HFFc6 (cell line): ENCODE results near the gene USF2. TPM values are rescaled to one million over a fixed set of nuclear protein-coding genes. Genes with fewer than 3 reads are reported as not detected.

Experiments used
- DNase-seq: peaks from one replicate; pipeline ENCODE4 v3.0.0-alpha.2; 2018
- H3K27ac Mint-ChIP-seq: 2 replicates; pipeline ENCODE4 v1.8.0; 2020; ENCODE audit warnings: mild to moderate bottlenecking, mixed read lengths
- H3K27me3 Mint-ChIP-seq: 2 replicates; pipeline ENCODE4 v1.8.0; 2021; ENCODE audit warnings: mild to moderate bottlenecking, moderate library complexity, mixed read lengths; ENCODE audit not compliant: insufficient read depth
- H3K36me3 Mint-ChIP-seq: 2 replicates; pipeline ENCODE4 v1.8.0; 2021; ENCODE audit warnings: low read depth, mixed read lengths
- H3K4me1 Mint-ChIP-seq: 2 replicates; pipeline ENCODE4 v1.8.0; 2020; ENCODE audit warnings: low read depth, mixed read lengths
- H3K4me3 Mint-ChIP-seq: 2 replicates; pipeline ENCODE4 v1.8.0; 2020; ENCODE audit warnings: mild to moderate bottlenecking, moderate library complexity, mixed read lengths
- H3K9me3 Mint-ChIP-seq: 2 replicates; pipeline ENCODE4 v1.8.0; 2020; ENCODE audit warnings: mild to moderate bottlenecking, mixed read lengths
- CTCF ChIP-seq: fragments of 200-600 bp; sonication (generic); IDR thresholded peaks from 2 replicates; pipeline ENCODE4 v1.5.0; 2021; ENCODE audit warnings: antibody characterized with exemption, mild to moderate bottlenecking
- total RNA-seq, 6 experiments: library from RNA; stranded (reverse); fragmentation: NEBNext Ultra II Directional; extraction: Animal tissue kit (Norgen Biotek cat#: 25700); gene quantifications; 2 replicates in 1 of 6; 3 replicates in 5 of 6; pipeline ENCODE4 v1.2.3, GENCODE V29; 2021

The USF2 gene
- total RNA-seq, 6 experiments from 2014 or later: 66.0 to 78.1 (median 71.4) TPM

DNA sequence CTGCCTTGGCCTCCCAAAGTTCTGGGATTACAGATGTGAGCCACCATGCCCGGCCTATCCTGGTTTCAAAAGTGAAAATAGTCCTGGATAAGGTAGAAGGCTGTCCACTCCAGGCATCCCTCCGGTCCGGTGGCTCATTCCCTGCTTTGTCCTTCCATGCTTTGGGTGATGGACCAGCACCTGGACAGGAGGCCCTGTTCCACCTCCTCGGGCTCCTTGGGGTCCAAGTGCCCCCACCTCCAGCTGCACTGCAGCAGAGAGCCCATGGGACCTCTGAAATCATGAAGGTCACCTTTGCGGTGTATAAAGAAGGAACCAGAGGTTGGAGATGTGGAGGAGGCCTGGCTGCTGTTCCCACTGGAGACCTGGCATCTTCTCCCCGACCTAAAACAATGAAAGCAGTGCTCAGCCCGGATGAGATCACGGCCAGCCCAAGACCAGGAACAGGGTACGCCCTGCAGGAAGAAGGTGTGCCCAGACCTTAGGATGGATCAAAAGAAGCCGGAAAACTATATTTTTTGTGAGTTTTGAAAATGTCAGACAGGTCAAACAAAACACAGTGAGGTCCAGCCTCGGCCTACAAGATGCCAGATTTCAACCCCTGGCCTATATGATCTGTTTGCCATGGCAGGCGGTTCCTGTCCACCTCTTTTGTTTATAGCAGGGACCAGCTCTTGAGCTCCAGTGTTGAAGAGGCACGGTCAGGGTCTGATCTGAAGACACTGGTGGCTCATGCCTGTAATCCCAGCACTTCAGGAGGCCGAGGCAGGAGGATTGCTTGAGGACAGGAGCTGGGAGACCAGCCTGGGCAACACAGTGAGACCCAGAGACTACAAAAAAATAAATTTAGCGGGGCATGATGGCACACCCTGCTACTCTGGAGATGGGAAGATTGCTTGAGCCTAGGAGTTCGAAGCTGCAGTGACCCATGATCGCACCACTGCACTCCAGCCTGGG, 14.1 kb upstream of the USF2 start:
- no peak for TF ChIP-seq CTCF
- Mint-ChIP-seq H3K9me3 (no peaks in the 10 kb centered on the region), H3K36me3 (no peaks in the 10 kb centered on the region), H3K4me3 (no peak overlapping the region), H3K27ac (no peak overlapping the region), H3K4me1 (no peaks in the 10 kb centered on the region), H3K27me3 (peaks cover 19% of the 10 kb centered on the region)
- DNase-seq: no peak

GRCh38 chr19:35256566-35256965, 12.2 kb upstream of the USF2 start:
- Mint-ChIP-seq H3K27me3 (peaks cover 17% of the 10 kb centered on the region), H3K27ac (no peak overlapping the region), H3K9me3 (no peaks in the 10 kb centered on the region), H3K36me3 (no peaks in the 10 kb centered on the region), H3K4me3 (no peak overlapping the region), H3K4me1 (no peaks in the 10 kb centered on the region)
- TF ChIP-seq CTCF: no peak
- DNase-seq: no peak

DNA sequence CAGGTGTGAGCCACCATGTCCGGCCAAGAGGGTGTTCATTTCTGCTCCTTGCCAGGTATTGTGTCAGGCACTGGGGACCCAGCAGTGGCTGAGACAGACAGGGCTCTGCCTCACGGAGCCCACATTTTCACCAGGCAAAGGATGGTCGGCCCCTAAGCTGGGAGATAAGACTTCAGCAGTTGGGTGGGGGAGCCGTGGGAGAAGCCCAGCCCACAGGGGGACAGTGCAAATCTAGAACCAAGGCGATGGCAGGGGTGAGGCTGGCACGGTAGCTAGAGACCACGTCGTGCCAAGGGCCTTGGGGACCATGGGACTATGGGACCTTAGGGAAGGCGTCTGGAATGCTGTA, 11.7 kb upstream of the USF2 start:
- H3K27ac Mint-ChIP-seq: no peak overlapping the region
- no peaks in the 10 kb centered on the region for H3K4me1 Mint-ChIP-seq
- H3K4me3 Mint-ChIP-seq: no peak overlapping the region
- no peak for DNase-seq
- TF ChIP-seq CTCF: no peak
- no peaks in the 10 kb centered on the region for H3K9me3 Mint-ChIP-seq
- peaks cover 17% of the 10 kb centered on the region for H3K27me3 Mint-ChIP-seq
- H3K36me3 Mint-ChIP-seq: no peaks in the 10 kb centered on the region

- TF ChIP-seq CTCF: no peak
- Mint-ChIP-seq H3K27ac (no peak overlapping the region), H3K9me3 (no peaks in the 10 kb centered on the region), H3K4me1 (peaks cover 6% of the 10 kb centered on the region), H3K36me3 (no peaks in the 10 kb centered on the region), H3K4me3 (no peak overlapping the region), H3K27me3 (peaks cover 14% of the 10 kb centered on the region)
- DNase-seq: no peak
Measured at GRCh38 chr19:35260694-35261304, 8.0 kb upstream of the USF2 start.

DNA sequence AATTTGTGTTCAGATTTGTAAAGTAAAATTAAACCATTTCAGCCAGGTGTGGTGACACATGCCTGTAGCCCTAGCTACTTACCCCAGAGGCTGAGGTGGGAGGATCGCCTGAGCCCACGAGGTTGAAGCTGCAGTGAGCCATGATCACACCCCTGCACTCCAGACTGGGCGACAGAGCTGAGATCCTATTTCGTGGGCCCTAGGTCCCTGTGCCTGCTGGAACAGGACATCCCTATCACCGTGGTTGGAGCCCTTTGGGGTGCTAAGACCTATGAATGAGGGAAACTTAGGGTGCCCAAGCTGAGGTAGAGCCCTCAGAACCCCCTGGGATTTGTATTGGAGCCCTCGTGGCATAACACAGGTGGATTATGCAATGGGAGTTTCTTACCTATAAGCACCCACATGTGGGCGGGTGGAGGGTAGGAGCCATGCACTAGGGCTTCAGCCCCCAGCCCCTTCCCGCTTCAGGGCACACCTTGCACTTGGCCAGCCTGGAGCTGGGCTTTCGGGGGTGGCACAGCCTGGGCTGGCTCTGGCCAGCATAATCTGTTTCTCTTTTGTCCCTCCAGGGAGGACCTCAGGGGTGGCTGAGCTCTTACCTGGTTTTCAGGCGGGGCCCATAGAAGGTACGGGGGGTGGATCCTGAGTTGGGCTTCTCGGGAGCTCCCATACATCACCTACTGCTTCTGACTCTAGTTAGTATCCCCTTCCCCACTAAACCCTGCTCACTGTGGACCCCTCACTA, 7.2 kb upstream of the USF2 start:
- no peaks in the 10 kb centered on the region; the same call in 1 of the 2 replicates for H3K36me3 Mint-ChIP-seq
- H3K9me3 Mint-ChIP-seq: no peaks in the 10 kb centered on the region
- H3K27ac Mint-ChIP-seq: no peak overlapping the region
- no peak overlapping the region for H3K4me3 Mint-ChIP-seq
- TF ChIP-seq CTCF: no peak
- H3K4me1 Mint-ChIP-seq: peaks cover 12% of the 10 kb centered on the region
- no peak for DNase-seq
- peaks cover 14% of the 10 kb centered on the region for H3K27me3 Mint-ChIP-seq
